ENCODE measurements around the gene AGBL1.
"Not testable (repeated sequence)": the region's sequence is repeated elsewhere in the genome, so short reads cannot be mapped to it uniquely, and the experiment has no call there.

AGBL1 gene

GRCh38 chr15:87032295-87032694 is 952.6 kb downstream of the AGBL1 start:
- no peak for DNase-seq

DNA sequence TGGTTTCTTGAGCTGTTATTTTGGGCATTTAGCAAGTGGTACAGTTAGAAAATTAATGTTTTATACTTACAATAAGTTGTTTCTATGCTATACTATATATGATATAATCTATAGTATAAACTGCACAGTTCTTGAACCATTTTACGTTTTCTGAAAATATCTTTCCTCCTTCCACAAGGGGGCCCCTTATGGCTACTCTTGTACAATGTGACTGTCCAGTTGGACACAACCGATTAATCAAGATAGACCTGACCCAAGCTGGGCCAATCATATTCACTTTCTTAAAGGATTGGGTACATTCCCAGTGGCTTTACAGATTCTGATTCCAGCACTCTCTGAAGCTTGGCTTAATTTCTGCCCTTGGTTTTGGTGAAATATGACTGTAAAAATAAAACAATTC is 953.4 kb downstream of the AGBL1 start:
- DNase-seq: no peak

GRCh38 chr15:87034886-87035285 is 955.2 kb downstream of the AGBL1 start:
- no peak for DNase-seq

DNA sequence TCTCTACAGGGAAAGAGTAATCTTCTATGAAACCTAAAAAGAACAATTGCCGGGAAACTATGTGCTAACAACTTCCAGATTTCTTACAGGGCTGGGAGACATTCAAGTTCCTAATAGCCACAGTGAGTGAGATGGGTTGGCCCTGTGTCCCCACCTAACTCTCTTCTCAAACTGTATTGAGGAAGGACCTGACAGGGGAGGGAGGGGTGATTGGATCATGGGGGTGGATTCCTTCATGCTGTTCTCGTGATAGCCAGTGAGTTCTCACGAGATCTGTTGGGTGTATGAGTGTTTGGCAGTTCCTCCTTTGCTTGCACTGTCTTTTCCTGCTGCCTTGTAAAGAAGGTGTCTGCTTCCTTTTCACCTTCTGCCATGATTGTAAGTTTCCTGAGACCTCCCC is 958.7 kb downstream of the AGBL1 start:
- DNase-seq: no peak

GRCh38 chr15:87042619-87043018 is 962.9 kb downstream of the AGBL1 start:
- DNase-seq: not testable (repeated sequence)

- no peak for DNase-seq
Observed at GRCh38 chr15:87045746-87046145, 966.1 kb downstream of the AGBL1 start.

GRCh38 chr15:87047203-87047965 is 967.7 kb downstream of the AGBL1 start:
- no peak for DNase-seq

Data from NCI-H2029 treated with DMSO at 0.1 percent for 48 hours (cell line).